ENCODE measurements around the gene KCNMA1. TPM values are rescaled to one million over a fixed set of nuclear protein-coding genes. Genes with fewer than 3 reads are reported as not detected.

Gene KCNMA1
- total and polyA plus RNA-seq, 7 experiments from 2014 or later, result 0.42 TPM; not detected in 6

GRCh38 chr10:77159538-77160110, 478.0 kb downstream of the KCNMA1 start:
- no peaks in the 10 kb centered on the region for H3K27me3 ChIP-seq (ENCODE audit: control insufficient read depth in 2 of 2, insufficient read depth in 2 of 2, low read length in 2 of 2)
- Mint-ChIP-seq H3K9me3 (no peaks in the 10 kb centered on the region), H3K36me3 (no peaks in the 10 kb centered on the region), H3K4me3 (no peak overlapping the region), H3K4me1 (no peaks in the 10 kb centered on the region), H3K27me3 (peaks cover 7 to 28% (median 19%) of the 10 kb centered on the region in 5 donors), H3K27ac (no peak overlapping the region)
- ATAC-seq (no peak), DNase-seq (no peak)
- no peaks in the 10 kb centered on the region for H3K9me3 ChIP-seq (ENCODE audit: control insufficient read depth in 2 of 3, low read length in 3 of 3)
- H3K4me3 ChIP-seq (ENCODE audit: low read length), result no peak overlapping the region
- no peak overlapping the region for H3K27ac ChIP-seq (ENCODE audit: low read depth, low read length)
- H3K36me3 ChIP-seq (ENCODE audit: control insufficient read depth in 2 of 3, insufficient read depth in 3 of 3, low read length in 3 of 3), result no peaks in the 10 kb centered on the region
- POLR2A ChIA-PET, result no interaction called here
- intact Hi-C loops (cut with micrococcal nuclease), result no loop called here
- CTCF ChIA-PET, result interaction anchor here (2.0 kb wide), 1 partner anchor 13 kb away, joined by 6 read pairs; no protein-coding TSS in a partner anchor
- no peaks in the 10 kb centered on the region for H3K4me1 ChIP-seq (ENCODE audit: control insufficient read depth in 2 of 2, insufficient read depth in 2 of 2, low read length in 2 of 2)

- POLR2A ChIA-PET, result no interaction called here
- H3K27me3 Mint-ChIP-seq, result peaks cover 3 to 24% (median 12%) of the 10 kb centered on the region in 5 donors
- CTCF ChIA-PET, result interaction anchor here (2.0 kb wide), 1 partner anchor 14 kb away, joined by 6 read pairs; no protein-coding TSS in a partner anchor
Observed at GRCh38 chr10:77158666-77159065, 478.9 kb downstream of the KCNMA1 start.

GRCh38 chr10:77157248-77158019, 480.2 kb downstream of the KCNMA1 start:
- peaks cover 3 to 20% (median 10%) of the 10 kb centered on the region in 5 donors for H3K27me3 Mint-ChIP-seq
- no peaks in the 10 kb centered on the region for H3K27me3 ChIP-seq (ENCODE audit: control insufficient read depth in 2 of 2, insufficient read depth in 2 of 2, low read length in 2 of 2)
- H3K36me3 Mint-ChIP-seq, result no peaks in the 10 kb centered on the region
- no peak overlapping the region for H3K27ac ChIP-seq (ENCODE audit: low read depth, low read length)
- ChIA-PET CTCF (no interaction called here), POLR2A (no interaction called here)
- no peaks in the 10 kb centered on the region for H3K4me1 Mint-ChIP-seq
- intact Hi-C loops (cut with micrococcal nuclease), result no loop called here
- no peaks in the 10 kb centered on the region for H3K9me3 ChIP-seq (ENCODE audit: control insufficient read depth in 2 of 3, low read length in 3 of 3)
- H3K4me3 Mint-ChIP-seq, result no peak overlapping the region
- H3K4me3 ChIP-seq (ENCODE audit: low read length), result no peak overlapping the region
- no peaks in the 10 kb centered on the region for H3K9me3 Mint-ChIP-seq
- H3K36me3 ChIP-seq (ENCODE audit: control insufficient read depth in 2 of 3, insufficient read depth in 3 of 3, low read length in 3 of 3), result no peaks in the 10 kb centered on the region
- no peak overlapping the region for H3K27ac Mint-ChIP-seq
- DNase-seq (no peak), ATAC-seq (no peak)
- no peaks in the 10 kb centered on the region for H3K4me1 ChIP-seq (ENCODE audit: control insufficient read depth in 2 of 2, insufficient read depth in 2 of 2, low read length in 2 of 2)

More at GRCh38 chr10:77158666-77159065, 478.9 kb downstream of the KCNMA1 start:
- no peaks in the 10 kb centered on the region for H3K9me3 ChIP-seq (ENCODE audit: control insufficient read depth in 2 of 3, low read length in 3 of 3)
- Mint-ChIP-seq H3K9me3 (no peaks in the 10 kb centered on the region), H3K27ac (no peak overlapping the region), H3K4me1 (no peaks in the 10 kb centered on the region), H3K4me3 (no peak overlapping the region), H3K36me3 (no peaks in the 10 kb centered on the region)
- H3K36me3 ChIP-seq (ENCODE audit: control insufficient read depth in 2 of 3, insufficient read depth in 3 of 3, low read length in 3 of 3), result no peaks in the 10 kb centered on the region
- DNase-seq (no peak), ATAC-seq (no peak)
- H3K4me3 ChIP-seq (ENCODE audit: low read length), result no peak overlapping the region
- no peaks in the 10 kb centered on the region for H3K4me1 ChIP-seq (ENCODE audit: control insufficient read depth in 2 of 2, insufficient read depth in 2 of 2, low read length in 2 of 2)
- intact Hi-C loops (cut with micrococcal nuclease), result no loop called here
- no peaks in the 10 kb centered on the region for H3K27me3 ChIP-seq (ENCODE audit: control insufficient read depth in 2 of 2, insufficient read depth in 2 of 2, low read length in 2 of 2)
- no peak overlapping the region for H3K27ac ChIP-seq (ENCODE audit: low read depth, low read length)

- ChIA-PET POLR2A (no interaction called here), CTCF (interaction anchor here (0.6 kb wide), 1 partner anchor 268 kb away, joined by 3 read pairs; no protein-coding TSS in a partner anchor)
- H3K27me3 ChIP-seq (ENCODE audit: control insufficient read depth in 2 of 2, insufficient read depth in 2 of 2, low read length in 2 of 2), result no peaks in the 10 kb centered on the region
- Mint-ChIP-seq H3K4me1 (no peaks in the 10 kb centered on the region), H3K9me3 (no peaks in the 10 kb centered on the region), H3K36me3 (no peaks in the 10 kb centered on the region), H3K4me3 (no peak overlapping the region), H3K27me3 (peaks cover 0 to 21% (median 5%) of the 10 kb centered on the region in 5 donors), H3K27ac (no peak overlapping the region)
- H3K4me1 ChIP-seq (ENCODE audit: control insufficient read depth in 2 of 2, insufficient read depth in 2 of 2, low read length in 2 of 2), result no peaks in the 10 kb centered on the region
- H3K4me3 ChIP-seq (ENCODE audit: low read length), result no peak overlapping the region
- no peak overlapping the region for H3K27ac ChIP-seq (ENCODE audit: low read depth, low read length)
- intact Hi-C loops (cut with micrococcal nuclease), result no loop called here
- no peaks in the 10 kb centered on the region for H3K9me3 ChIP-seq (ENCODE audit: control insufficient read depth in 2 of 3, low read length in 3 of 3)
- DNase-seq, result no peak
- H3K36me3 ChIP-seq (ENCODE audit: control insufficient read depth in 2 of 3, insufficient read depth in 3 of 3, low read length in 3 of 3), result no peaks in the 10 kb centered on the region
- no peak for ATAC-seq
Observed at GRCh38 chr10:77156406-77156879, 481.2 kb downstream of the KCNMA1 start.

GRCh38 chr10:77152256-77152655, 485.4 kb downstream of the KCNMA1 start:
- CTCF ChIA-PET, result no interaction called here

GRCh38 chr10:77151408-77151807, 486.2 kb downstream of the KCNMA1 start:
- Mint-ChIP-seq H3K9me3 (peaks cover 0 to 1% (median 0%) of the 10 kb centered on the region in 11 donors), H3K4me3 (no peak overlapping the region)
- CTCF ChIA-PET, result interaction anchor here (1.2 kb wide), 1 partner anchor 11 kb away, joined by 3 read pairs; no protein-coding TSS in a partner anchor

More at GRCh38 chr10:77152256-77152655, 485.4 kb downstream of the KCNMA1 start:
- no peaks in the 10 kb centered on the region for H3K36me3 Mint-ChIP-seq
- H3K4me3 Mint-ChIP-seq, result no peak overlapping the region
- H3K9me3 ChIP-seq (ENCODE audit: control insufficient read depth in 2 of 3, low read length in 3 of 3), result no peaks in the 10 kb centered on the region
- no peaks in the 10 kb centered on the region for H3K27me3 ChIP-seq (ENCODE audit: control insufficient read depth in 2 of 2, insufficient read depth in 2 of 2, low read length in 2 of 2)
- H3K4me1 Mint-ChIP-seq, result no peaks in the 10 kb centered on the region
- ATAC-seq, result no peak
- no peaks in the 10 kb centered on the region for H3K4me1 ChIP-seq (ENCODE audit: control insufficient read depth in 2 of 2, insufficient read depth in 2 of 2, low read length in 2 of 2)
- intact Hi-C loops (cut with micrococcal nuclease), result no loop called here
- no peaks in the 10 kb centered on the region for H3K9me3 Mint-ChIP-seq
- POLR2A ChIA-PET, result no interaction called here
- no peak overlapping the region for H3K27ac Mint-ChIP-seq
- H3K36me3 ChIP-seq (ENCODE audit: control insufficient read depth in 2 of 3, insufficient read depth in 3 of 3, low read length in 3 of 3), result no peaks in the 10 kb centered on the region
- H3K27me3 Mint-ChIP-seq, result peaks cover 0 to 15% (median 0%) of the 10 kb centered on the region in 5 donors
- no peak overlapping the region for H3K27ac ChIP-seq (ENCODE audit: low read depth, low read length)
- no peak for DNase-seq
- no peak overlapping the region for H3K4me3 ChIP-seq (ENCODE audit: low read length)

More at GRCh38 chr10:77151408-77151807, 486.2 kb downstream of the KCNMA1 start:
- intact Hi-C loops (cut with micrococcal nuclease), result no loop called here
- Histone ChIP-seq H3K4me3 (ENCODE audit: low read length) (no peak overlapping the region), H3K4me1 (ENCODE audit: control insufficient read depth in 2 of 2, insufficient read depth in 2 of 2, low read length in 2 of 2) (no peaks in the 10 kb centered on the region), H3K9me3 (ENCODE audit: control insufficient read depth in 2 of 3, low read length in 3 of 3) (no peaks in the 10 kb centered on the region), H3K27me3 (ENCODE audit: control insufficient read depth in 2 of 2, insufficient read depth in 2 of 2, low read length in 2 of 2) (no peaks in the 10 kb centered on the region), H3K27ac (ENCODE audit: low read depth, low read length) (no peak overlapping the region), H3K36me3 (ENCODE audit: control insufficient read depth in 2 of 3, insufficient read depth in 3 of 3, low read length in 3 of 3) (no peaks in the 10 kb centered on the region)
- H3K27me3 Mint-ChIP-seq, result peaks cover 0 to 15% (median 3%) of the 10 kb centered on the region in 5 donors
- H3K4me1 Mint-ChIP-seq, result no peaks in the 10 kb centered on the region
- POLR2A ChIA-PET, result no interaction called here
- H3K36me3 Mint-ChIP-seq, result no peaks in the 10 kb centered on the region
- DNase-seq, result no peak
- ATAC-seq, result no peak
- H3K27ac Mint-ChIP-seq, result no peak overlapping the region

All from naive thymus-derived CD4-positive, alpha-beta T cell (primary cell).